Raji (cell line): ENCODE data around the gene ZCWPW1.
A peak's percentile ranks its signal among the peaks of the same experiment; 100 is the strongest.

ENCODE experiments used
- POLR2A ChIP-seq: IDR thresholded peaks from 2 replicates; pipeline ENCODE4 v1.6.1; 2011; ENCODE audit warnings: low read depth, low read length, control low read depth; ENCODE audit not compliant: insufficient read depth

Gene ZCWPW1

DNA sequence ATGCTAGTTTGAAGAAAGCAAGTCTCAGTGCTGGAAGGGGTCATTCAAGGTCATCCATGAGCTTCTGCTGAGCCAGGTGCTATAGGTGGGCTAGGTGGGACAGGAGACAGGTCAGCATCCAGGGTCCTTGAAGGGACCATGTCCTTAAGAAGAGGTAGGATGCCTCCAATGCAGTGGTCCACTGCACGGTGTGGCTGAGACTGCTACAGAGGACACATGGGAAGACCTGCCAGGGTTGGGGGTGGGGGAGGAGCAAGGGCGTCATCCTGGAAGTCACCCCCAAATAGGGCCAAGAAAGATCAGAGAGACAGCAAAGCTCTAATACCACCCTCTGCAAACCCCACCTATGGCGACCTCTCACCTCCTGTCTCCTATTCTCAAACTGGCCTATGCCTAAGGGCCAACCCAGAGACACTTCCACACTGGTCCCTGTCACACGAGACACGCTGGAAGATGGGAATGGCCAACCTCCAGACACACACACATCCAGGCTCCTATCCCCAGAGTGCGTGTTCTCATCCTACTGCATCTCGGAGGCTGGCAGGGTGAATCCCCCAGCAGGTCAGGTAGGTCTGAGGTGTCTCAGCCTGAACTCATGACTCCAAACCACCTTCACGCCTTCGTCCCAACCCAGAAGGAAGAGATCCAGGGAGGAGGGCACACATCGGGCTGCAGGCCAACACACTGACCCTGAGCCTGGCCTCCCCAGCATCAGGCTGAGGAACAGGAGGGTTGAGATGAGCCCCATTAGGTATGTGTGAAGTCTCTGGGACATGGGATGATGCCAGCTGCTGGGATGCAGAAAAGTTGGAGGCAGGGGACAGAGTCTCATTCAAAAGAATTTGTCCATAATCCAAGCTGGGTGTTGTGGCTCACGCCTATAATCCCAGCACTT, 13.4 kb upstream of the ZCWPW1 start:
- no peak for TF ChIP-seq POLR2A

DNA sequence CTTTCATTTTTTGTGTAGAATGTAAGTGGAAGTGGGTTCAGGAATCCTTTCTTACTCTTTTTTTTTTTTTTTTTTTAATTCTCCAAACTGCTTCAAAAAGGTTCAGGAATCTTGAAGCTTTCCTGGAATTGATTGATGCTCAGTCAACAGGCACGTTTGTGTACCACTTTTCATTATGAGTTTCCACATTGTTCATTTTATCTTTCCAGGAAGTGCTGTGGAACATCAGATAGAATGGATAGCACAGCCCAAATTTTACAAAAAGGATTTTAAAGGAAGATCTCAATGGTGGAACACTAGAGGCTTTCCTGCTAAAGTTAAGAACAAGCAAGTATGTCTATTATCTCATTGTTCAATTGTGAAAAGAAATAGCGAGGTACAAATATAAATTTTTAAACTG, 9.7 kb upstream of the ZCWPW1 start:
- TF ChIP-seq POLR2A = no peak

DNA sequence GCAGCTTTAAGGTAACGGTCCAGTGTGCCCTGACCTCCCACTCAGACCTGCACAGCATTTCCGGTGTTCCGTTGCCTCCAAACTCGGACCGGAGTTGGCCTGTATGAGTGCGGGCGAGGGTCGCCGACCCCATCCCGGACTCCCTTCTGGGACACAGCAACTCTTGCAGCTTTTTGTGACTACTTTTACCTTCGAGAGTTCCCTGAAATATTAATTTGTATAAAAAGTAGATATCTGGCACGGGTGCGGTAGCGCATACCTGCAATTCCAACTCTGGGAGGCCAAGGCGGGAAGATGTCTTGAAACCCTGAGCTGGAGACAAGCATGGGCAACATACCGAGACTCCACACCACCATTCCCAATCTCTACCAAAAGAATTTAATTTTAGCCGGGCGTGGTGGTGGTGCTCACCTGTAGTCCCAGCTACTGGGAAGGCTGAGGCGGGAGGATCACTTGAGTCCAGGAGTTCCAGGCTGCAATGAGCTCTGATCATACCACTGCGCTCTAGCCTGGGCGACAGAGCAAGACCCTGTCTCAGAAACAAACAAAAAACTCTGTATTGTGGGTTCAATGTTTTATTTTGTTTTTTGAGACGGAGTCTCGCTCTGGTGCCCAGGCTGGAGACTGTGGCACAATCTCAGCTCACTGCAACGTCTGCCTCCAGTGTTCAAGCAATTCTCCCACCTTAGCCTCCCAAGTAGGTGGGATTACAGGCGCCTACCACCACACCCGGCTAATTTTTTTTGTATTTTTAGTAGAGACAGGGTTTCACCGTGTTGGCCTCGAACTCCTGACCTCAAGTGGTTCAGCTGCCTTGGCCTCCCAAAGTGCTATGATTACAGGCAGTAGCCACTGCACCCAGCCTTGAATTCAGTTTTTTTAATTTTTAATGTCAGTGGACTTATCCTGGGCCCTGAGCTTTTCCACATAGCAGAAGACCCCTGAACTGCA, 8.9 kb upstream of the ZCWPW1 start:
- no peak for TF ChIP-seq POLR2A

DNA sequence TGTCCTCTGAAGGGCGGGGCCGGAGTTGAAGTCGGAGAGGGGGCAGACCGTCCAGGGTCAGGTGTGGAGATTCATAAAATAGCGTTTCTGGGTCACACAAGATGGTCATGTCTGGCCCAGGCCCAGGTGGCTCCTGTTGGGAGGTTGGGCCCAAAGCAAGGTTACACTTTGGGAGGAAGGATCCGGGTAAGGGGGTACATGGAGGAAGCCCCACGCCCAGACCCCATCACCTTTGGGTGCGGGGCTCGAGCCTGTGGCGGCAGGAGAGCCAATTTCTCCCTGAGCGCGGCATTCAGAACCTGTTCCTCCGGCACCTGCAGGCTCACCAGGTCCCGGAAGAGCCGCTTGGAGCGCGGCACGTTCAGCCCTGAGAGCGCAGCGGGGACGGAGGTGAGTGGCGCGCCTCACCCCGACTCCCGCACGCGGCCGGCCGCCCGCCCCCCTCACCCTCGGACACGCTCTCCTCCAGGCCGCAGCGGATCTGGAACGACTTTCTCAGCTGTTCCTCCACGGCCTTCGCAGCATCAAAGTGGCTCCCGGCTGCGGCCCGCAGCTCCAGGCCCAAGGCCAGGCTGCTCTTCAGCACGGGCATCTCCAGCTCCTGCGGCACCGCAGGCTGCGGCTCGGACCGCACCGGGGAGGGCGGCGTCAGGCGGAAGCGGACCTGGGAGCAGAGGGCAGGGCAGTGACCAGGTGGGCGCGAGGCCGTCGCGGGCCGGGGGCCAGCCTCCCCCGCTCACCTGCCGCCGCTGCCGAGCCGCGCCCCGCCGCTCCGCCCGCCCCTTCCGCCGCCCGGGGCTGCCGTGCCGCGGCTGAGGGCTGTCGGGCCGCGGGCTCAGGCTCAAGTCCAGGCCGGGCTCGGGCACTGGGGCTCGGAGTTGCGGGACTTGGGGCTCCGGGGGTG, 7.2 kb upstream of the ZCWPW1 start:
- TF ChIP-seq POLR2A = peak; percentile 25; the same call in 1 of the 2 replicates

DNA sequence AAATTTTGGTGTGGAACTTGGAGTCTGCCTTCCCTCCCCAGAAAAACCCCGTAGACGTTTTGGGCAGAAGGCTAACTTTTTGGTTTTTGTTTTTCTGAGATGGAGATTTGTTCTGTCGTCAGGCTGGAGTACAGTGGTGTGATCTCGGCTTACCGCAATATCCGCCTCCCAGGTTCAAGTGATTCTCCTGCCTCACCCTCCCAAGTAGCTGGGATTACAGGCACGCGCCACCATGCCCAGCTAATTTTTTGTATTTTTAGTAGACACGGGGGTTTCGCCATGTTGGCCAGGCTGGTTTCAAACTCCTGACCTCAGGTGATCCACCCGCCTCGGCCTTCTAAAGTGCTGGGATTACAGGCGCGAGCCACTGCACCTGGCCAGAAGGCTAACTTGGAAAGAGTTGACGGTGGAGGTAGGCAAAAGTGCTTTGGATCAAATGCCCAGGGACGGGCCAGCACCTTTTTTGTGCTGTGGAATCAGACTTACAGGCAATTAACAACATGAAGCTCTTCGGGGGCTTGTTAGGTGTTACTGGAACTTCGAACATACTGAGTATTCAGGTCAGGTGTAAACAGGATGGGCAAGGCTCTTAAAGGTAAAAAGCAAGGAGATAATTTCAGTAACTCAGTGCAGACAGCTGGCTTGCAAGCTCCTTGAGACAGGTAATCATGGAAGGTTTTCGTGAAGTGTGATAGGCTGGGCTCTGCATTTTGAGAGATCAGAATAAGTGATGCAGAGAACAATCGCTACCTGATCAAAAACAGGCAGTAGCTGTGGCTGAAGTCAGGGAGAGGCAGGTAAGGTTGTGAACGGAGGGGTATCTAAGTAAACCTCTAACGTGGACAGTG, 6.0 kb upstream of the ZCWPW1 start:
- peak; percentile 9; the same call in 1 of the 2 replicates for TF ChIP-seq POLR2A

DNA sequence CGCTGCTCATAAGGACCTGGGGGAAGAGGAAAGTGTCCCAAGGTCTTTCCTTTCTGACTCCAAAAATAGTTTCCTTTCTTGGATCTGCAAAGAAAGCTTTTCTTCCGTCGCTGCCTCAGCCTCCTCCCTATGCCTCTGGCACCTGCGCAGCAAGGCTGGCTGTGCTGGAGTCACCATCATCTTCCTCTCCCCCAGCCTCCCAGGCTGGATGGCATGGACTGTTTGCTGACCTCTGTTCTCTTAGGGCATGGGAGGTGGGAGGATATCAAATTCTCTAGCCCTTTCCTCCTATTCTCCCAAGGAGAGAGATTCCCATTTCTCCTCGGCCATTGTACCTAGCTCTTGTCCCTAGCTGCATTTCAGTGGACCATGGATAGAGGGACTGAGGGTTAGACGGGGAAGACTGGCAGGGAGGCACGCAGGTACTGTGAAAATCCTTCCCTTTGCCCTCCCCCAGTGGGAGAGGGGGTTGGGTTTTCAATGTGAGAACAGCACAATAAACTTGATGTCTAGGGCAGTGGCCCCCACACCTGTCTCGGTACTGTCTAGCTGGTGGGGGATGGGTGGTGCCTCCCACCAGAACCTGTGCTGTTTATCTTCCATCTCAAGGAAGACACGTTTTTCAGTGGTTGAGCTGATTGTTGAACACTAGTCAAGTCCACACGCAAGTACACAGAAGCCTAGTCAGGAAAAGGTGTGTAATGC, 5.2 kb upstream of the ZCWPW1 start:
- no peak for TF ChIP-seq POLR2A

DNA sequence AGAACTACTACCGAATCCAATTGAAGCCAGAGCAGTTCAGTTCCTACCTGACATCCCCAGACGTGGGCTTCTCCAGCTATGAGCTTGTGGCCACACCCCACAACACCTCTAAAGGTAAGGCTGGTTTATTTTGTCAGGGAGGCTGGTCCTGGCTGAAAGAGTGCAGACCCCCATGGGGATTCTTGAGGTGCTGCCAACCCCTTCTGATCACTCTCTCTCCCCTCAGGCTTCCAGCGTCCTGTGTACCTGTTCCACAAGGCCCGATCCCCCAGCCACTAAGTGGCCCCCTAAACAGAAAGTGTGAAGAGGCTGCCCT, 4.7 kb upstream of the ZCWPW1 start:
- 0 out of 2 replicates have a peak, but pooled peaks have one; percentile 26 for TF ChIP-seq POLR2A

DNA sequence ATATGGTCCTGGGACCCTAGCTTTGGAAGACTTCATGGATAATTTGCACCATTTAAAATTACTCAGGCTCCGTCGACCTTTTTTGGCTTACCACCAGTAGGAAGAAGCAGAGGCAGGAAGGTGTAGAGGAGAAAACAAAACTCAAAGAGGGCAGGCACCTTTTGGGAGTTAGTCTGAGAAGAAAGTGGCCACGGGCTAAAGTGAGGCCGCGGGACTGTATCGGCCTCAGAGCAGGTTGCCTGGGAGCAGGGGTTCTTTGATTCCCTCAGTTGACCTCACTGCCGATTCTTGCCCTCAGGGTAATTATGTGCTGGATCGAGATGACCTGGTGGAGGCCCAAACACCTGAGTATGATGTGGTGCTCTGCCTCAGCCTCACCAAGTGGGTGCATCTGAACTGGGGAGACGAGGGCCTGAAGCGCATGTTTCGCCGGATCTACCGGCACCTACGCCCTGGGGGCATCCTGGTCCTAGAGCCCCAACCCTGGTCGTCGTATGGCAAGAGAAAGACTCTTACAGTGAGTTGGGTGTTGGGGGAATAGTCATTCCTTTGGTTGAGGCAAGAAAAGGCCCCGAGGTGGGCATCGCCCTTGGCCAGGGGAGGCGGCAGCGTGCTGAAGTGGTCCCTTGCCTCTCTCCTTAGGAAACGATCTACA, 4.2 kb upstream of the ZCWPW1 start:
- TF ChIP-seq POLR2A = no peak

DNA sequence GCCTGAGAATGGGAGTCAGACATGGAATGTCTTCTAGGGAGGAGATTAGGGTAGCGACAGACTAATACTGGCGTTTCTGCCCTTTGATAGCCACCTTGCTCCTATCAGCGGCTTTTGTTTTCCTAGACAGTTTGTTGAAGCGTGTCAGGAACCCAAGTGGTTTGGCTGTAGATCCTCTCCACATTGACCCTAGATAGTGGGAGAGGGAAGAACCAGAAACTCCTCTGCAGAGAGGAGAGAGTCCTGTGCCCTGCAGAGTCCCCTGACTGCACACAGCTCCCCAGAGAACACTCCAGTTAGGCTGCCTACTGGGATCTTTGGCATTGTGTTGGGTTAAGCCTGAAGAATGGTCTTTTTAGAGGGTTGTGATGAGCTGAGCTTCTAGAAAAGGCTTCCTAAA, 3.5 kb upstream of the ZCWPW1 start:
- TF ChIP-seq POLR2A = no peak

DNA sequence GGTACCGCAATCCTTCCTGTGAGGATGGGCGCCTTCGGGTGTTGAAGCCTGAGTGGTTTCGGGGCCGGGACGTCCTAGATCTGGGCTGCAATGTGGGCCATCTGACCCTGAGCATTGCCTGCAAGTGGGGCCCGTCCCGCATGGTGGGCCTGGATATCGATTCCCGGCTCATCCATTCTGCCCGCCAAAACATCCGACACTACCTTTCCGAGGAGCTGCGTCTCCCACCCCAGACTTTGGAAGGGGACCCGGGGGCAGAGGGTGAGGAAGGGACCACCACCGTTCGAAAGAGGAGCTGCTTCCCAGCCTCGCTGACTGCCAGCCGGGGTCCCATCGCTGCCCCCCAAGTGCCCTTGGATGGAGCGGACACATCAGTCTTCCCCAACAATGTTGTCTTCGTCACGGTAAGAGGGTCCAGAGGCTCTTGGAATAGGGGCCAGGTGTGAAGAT, 2.8 kb upstream of the ZCWPW1 start:
- no peak for TF ChIP-seq POLR2A

DNA sequence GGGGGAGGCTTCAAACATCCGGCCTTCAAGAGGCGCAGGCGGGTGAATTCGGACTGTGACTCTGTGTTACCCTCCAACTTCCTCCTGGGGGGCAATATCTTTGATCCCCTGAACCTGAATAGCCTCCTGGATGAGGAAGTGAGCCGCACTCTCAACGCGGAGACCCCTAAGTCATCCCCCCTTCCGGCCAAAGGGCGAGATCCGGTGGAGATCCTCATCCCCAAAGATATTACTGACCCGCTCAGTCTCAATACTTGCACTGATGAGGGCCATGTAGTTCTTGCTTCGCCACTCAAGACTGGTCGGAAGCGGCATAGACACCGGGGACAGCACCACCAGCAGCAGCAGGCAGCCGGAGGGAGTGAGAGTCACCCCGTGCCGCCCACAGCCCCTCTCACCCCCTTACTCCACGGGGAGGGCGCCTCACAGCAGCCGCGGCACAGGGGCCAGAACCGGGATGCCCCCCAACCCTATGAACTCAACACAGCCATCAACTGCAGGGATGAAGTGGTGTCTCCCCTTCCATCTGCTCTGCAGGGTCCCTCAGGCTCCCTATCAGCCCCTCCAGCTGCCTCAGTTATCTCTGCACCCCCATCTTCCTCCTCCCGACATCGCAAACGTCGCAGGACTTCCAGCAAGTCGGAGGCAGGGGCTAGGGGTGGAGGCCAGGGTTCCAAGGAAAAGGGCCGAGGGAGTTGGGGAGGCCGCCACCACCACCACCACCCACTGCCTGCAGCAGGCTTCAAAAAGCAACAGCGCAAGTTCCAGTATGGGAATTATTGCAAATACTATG, 2.2 kb upstream of the ZCWPW1 start:
- TF ChIP-seq POLR2A = no peak
